ENCODE measurements around the gene PPP1R10.

Gene PPP1R10

DNA sequence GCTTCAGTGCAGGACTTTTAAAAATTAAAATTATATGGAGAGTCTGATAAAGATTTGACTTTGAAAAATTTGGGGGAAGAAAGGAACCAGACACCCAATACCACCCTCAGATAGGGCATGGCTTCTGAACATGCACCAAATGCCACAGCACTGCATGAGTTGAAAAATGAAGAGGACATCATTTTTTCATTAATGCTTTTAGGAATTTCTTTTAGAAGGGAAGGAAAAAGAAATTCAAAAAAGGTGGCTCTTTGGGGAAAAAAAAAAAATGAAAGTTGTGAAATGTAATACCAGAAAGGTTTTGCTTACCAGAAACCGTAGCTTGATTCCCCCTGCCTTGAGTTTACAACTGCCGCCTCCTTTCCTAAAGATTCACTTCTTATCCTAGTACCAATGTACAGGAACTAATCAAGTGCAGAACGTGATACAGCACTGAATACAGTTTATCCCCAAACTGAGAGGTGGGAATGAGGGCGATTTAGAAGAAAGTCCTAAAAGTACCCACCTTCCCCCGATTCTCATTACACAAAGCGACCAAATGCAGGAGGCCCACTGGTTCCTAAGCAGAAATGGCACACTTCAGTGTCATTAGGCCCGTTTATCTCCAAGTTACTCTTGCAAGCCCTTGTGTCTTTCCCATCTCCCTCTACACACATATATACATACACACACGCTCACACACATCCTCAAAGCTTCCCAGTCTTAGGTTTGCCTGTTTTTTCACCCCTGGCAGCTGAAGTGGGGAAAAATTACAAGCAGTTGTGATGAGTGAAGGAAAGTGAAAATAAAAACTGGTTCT, 2.8 kb downstream of the PPP1R10 start:
- in situ Hi-C loops (cut with MboI; ENCODE audit: low pct_unique_long_range_greater_than_20kb, low sequenced_read_pairs, unreplicated experiment), result no loop called here
- DNase-seq (ENCODE audit: low spot score), result no peak
- TF ChIP-seq, protein P1, sequence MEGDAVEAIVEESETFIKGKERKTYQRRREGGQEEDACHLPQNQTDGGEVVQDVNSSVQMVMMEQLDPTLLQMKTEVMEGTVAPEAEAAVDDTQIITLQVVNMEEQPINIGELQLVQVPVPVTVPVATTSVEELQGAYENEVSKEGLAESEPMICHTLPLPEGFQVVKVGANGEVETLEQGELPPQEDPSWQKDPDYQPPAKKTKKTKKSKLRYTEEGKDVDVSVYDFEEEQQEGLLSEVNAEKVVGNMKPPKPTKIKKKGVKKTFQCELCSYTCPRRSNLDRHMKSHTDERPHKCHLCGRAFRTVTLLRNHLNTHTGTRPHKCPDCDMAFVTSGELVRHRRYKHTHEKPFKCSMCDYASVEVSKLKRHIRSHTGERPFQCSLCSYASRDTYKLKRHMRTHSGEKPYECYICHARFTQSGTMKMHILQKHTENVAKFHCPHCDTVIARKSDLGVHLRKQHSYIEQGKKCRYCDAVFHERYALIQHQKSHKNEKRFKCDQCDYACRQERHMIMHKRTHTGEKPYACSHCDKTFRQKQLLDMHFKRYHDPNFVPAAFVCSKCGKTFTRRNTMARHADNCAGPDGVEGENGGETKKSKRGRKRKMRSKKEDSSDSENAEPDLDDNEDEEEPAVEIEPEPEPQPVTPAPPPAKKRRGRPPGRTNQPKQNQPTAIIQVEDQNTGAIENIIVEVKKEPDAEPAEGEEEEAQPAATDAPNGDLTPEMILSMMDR (IDR thresholded peaks at IDR 0.05; ENCODE audit: extremely low read depth, insufficient read depth, missing control alignments), result no peak

DNA sequence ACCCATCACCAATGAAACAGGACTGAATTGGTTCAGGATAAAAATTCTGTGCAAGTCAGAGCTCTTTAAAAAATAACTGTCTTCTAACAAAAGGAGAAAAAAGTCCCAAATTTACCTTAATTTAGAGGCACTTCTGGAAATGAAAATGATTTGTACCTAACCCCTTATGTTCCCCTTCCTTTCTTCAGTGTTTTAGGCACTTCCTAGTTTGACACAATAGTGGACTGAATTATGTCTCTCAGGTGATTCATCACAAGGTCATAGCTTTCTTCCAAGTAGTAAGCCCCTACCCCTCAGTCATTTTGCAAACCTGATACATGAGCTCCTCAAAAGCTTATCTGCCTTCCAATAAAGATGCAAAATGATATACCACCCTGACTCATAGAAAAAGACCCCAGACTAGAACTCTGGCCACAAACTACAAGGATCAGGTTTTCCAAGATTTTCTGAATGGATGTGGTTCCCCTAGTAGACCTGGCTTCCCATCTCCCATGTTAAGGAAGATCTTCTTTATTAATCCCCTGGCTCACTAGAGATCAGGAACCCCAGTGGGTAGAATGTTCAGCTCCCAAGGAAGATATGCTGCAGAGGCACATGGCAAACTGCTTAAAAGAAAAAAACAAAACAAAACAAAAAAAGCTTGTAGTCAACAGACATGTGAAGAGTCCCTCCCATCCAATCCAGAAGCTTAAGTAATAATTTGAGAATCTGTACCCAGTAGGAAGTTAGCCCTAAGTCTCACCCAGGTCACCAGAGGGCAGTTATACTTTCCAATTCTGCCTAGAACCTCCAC, 3.6 kb downstream of the PPP1R10 start:
- in situ Hi-C loops (cut with MboI; ENCODE audit: low pct_unique_long_range_greater_than_20kb, low sequenced_read_pairs, unreplicated experiment), result no loop called here
- TF ChIP-seq, protein P1 (IDR thresholded peaks at IDR 0.05; ENCODE audit: extremely low read depth, insufficient read depth, missing control alignments), result no peak
- DNase-seq (ENCODE audit: low spot score), result no peak

DNA sequence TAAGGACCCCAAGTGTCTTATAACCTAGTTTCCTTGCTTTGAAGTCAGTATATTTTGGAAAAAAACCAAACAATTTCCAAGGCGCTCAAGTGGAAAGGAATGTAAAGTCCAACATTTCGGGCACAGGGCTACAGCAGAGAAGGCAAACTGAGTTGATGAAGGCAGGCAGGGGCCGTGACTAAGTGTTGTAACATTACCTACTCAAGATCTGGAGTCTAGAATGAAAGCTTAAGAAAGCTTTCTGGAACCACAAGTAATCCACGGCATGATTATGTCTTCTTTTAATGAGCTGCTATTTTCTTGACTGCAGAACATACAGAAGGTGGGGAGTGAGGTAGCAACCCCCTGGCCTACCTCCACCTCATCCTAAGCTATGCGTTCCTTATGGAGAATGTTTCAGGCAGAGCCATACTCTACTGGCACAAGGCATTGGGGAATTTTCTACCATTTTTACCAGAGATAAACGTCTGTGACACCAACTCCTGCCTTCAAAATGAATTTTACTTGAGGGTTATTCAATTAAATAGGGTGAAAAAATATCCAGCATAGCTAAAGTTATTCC, 4.3 kb downstream of the PPP1R10 start:
- no peak for DNase-seq (ENCODE audit: low spot score)
- in situ Hi-C loops (cut with MboI; ENCODE audit: low pct_unique_long_range_greater_than_20kb, low sequenced_read_pairs, unreplicated experiment), result no loop called here
- TF ChIP-seq, protein P1 (IDR thresholded peaks at IDR 0.05; ENCODE audit: extremely low read depth, insufficient read depth, missing control alignments), result no peak

DNA sequence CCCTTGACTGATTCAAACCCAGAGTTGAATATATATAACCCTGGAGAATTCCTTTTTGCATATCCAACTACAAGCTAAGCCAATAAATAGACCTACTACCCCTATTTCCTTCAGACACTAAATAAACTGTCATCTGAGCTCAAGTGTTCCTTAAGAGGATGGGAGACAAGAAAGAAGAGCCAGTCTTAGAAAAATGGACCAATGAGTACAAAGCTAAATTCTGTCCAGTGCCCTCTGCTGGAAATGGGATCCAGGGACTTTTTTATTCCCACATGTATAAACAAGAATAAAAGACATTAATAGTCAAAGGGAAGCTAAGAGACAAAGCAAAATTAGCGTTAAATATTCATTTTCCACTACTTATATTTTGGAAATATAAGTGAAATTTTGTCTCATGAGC, 4.8 kb downstream of the PPP1R10 start:
- DNase-seq (ENCODE audit: low spot score), result no peak
- in situ Hi-C loops (cut with MboI; ENCODE audit: low pct_unique_long_range_greater_than_20kb, low sequenced_read_pairs, unreplicated experiment), result no loop called here
- TF ChIP-seq, protein P1 (IDR thresholded peaks at IDR 0.05; ENCODE audit: extremely low read depth, insufficient read depth, missing control alignments), result no peak

DNA sequence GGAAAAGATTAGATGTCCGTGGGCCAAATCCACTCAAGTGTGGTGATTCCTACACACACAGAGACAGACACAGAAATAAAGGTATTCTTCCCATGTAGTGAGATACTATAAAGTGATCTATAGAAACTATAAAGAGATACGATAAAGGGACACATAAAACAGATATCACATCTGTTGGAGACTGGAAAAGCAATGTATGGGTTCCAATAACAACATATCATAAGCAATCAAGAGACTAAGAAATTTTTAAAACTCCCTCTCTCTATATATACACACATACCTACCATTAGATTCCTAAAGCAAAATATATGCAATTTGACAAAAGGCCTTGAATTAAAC, 5.2 kb downstream of the PPP1R10 start:
- TF ChIP-seq, protein P1 (IDR thresholded peaks at IDR 0.05; ENCODE audit: extremely low read depth, insufficient read depth, missing control alignments), result no peak
- in situ Hi-C loops (cut with MboI; ENCODE audit: low pct_unique_long_range_greater_than_20kb, low sequenced_read_pairs, unreplicated experiment), result no loop called here
- DNase-seq (ENCODE audit: low spot score), result no peak

DNA sequence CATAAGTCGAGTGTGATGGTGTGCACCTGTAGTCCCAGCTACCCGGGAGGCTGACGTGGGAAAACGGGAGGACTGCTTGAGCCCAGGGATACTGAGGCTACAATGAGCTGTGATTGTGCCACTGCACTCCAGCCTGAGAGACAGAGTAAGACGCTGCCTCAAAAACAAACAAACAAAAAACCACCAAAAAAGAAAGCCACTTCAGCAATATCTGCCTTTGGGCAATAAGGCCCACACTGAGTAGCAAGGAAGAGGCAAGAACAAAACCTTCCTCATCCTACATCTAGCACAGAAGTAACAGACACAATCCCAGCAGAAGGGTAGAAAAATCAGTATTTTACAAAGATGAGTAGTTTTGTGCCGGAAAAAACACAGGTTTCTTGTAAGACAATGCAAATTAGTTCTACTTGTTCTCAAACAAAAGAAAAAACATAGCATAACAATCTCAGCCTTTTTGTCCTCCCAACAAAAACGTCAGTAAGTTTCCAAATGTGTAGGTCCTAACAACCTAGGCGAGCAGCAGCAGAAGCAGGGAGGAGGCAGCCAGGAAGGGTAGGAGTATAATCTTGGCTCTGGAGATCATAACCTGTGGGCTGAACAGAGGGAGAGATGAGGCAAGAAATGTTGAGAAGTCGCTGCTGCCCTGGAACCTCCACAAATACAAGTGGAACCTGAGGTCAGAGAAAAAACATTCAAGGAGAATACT, 5.7 kb downstream of the PPP1R10 start:
- in situ Hi-C loops (cut with MboI; ENCODE audit: low pct_unique_long_range_greater_than_20kb, low sequenced_read_pairs, unreplicated experiment), result no loop called here
- TF ChIP-seq, protein P1 (IDR thresholded peaks at IDR 0.05; ENCODE audit: extremely low read depth, insufficient read depth, missing control alignments), result no peak

More for the DNA sequence above, 5.7 kb downstream of the PPP1R10 start:
- DNase-seq (ENCODE audit: low spot score), result no peak
